Ammon's horn (tissue), 1 donor: ENCODE measurements around the gene MAP9.
"Not testable (repeated sequence)": the region's sequence is repeated elsewhere in the genome, so short reads cannot be mapped to it uniquely, and the experiment has no call there.

ENCODE experiments used
- DNase-seq: peaks from one replicate; pipeline ENCODE4 v3.0.0-alpha.2; 2016; ENCODE audit warnings: low spot score

Gene MAP9

GRCh38 chr4:155342142-155342541 lies 34.6 kb downstream of the MAP9 start:
- no peak for DNase-seq

- DNase-seq = no peak
Observed at GRCh38 chr4:155339999-155340398, 36.8 kb downstream of the MAP9 start.

GRCh38 chr4:155339588-155339987 lies 37.2 kb downstream of the MAP9 start:
- no peak for DNase-seq

GRCh38 chr4:155338196-155338595 lies 38.6 kb downstream of the MAP9 start:
- no peak for DNase-seq

- no peak for DNase-seq
Observed at GRCh38 chr4:155336242-155336641, 40.5 kb downstream of the MAP9 start.

- no peak for DNase-seq
Observed at GRCh38 chr4:155331478-155331877, 45.3 kb downstream of the MAP9 start.

GRCh38 chr4:155322782-155323181 lies 54.0 kb downstream of the MAP9 start:
- DNase-seq = no peak

- DNase-seq = no peak
Observed at GRCh38 chr4:155321006-155321405, 55.8 kb downstream of the MAP9 start.

GRCh38 chr4:155319516-155319915 lies 57.2 kb downstream of the MAP9 start:
- DNase-seq = no peak

GRCh38 chr4:155312027-155312426 lies 64.7 kb downstream of the MAP9 start:
- not testable (repeated sequence) for DNase-seq

- DNase-seq = no peak
Observed at GRCh38 chr4:155307731-155308277, 69.0 kb downstream of the MAP9 start.

- DNase-seq = no peak
Observed at GRCh38 chr4:155305619-155306018, 71.1 kb downstream of the MAP9 start.

GRCh38 chr4:155304375-155304774 lies 72.4 kb downstream of the MAP9 start:
- DNase-seq = no peak

GRCh38 chr4:155299103-155299502 lies 77.7 kb downstream of the MAP9 start:
- DNase-seq = no peak
